GM13977 (cell line): Measurements from ENCODE around the gene RFC5.

ENCODE experiments used
- DNase-seq: peaks from one replicate; pipeline ENCODE4 v3.0.0; 2012; ENCODE audit warnings: low spot score
- in situ Hi-C: fragments of 300-500 bp; cut with MboI; formaldehyde crosslinking; loops from one replicate; pipeline ENCODE4 v1.12.0; 2022; ENCODE audit warnings: low sequenced_read_pairs, low pct_unique_long_range_greater_than_20kb, mixed read lengths, inconsistent platforms; ENCODE audit not compliant: unreplicated experiment
- TF ChIP-seq, protein P1 (sequence below): IDR thresholded peaks from 2 replicates; pipeline ENCODE4 v1.5.1; 2012; ENCODE audit warnings: mild to moderate bottlenecking, control low read depth; ENCODE audit not compliant: insufficient read depth; ENCODE audit errors: extremely low read depth, missing control alignments

RFC5 gene

DNA sequence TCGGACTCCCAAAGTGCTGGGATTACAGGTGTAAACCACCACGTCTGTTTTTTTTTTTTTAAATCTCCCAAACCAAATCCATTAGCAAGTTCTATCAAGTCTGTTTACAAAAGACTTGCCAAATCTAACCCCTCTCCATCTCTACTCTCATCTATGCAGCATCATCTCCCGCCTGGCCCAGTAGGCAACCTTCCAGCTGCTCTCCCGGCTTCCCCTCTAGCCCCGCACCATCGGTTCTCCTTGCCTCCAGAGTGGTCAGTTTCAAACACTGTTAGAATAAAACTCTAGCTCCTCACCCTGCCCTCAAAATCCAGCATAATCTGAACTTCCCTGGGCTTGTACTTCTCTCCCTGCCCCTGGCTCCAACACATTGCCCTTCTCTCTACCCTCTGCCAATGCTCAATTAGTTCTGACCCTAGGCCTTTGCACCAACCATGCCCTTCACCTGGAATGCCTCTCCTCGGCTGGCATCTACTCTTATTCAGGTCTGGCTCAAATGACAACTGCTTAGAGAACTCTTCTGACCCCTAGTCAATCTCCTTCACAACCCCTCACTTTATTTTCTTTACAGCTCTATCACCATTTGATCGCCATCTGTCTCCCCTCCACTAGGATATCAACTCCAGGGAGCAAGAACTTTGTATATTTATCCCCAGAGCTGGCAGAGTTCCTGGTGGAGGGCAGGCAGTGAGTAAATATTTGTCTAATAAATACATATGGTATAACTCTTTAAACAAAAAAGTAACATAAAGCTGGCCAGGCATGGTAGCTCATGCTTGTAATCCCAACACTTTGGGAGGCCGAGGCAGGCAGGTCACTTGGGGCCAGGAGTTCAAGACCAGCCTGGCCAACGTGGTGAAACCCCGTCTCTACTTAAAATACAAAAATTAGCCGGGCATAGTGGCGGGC lies 39.6 kb downstream of the RFC5 start:
- TF ChIP-seq, protein P1, sequence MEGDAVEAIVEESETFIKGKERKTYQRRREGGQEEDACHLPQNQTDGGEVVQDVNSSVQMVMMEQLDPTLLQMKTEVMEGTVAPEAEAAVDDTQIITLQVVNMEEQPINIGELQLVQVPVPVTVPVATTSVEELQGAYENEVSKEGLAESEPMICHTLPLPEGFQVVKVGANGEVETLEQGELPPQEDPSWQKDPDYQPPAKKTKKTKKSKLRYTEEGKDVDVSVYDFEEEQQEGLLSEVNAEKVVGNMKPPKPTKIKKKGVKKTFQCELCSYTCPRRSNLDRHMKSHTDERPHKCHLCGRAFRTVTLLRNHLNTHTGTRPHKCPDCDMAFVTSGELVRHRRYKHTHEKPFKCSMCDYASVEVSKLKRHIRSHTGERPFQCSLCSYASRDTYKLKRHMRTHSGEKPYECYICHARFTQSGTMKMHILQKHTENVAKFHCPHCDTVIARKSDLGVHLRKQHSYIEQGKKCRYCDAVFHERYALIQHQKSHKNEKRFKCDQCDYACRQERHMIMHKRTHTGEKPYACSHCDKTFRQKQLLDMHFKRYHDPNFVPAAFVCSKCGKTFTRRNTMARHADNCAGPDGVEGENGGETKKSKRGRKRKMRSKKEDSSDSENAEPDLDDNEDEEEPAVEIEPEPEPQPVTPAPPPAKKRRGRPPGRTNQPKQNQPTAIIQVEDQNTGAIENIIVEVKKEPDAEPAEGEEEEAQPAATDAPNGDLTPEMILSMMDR = no peak
- in situ Hi-C loops = no loop called here
- no peak for DNase-seq

DNA sequence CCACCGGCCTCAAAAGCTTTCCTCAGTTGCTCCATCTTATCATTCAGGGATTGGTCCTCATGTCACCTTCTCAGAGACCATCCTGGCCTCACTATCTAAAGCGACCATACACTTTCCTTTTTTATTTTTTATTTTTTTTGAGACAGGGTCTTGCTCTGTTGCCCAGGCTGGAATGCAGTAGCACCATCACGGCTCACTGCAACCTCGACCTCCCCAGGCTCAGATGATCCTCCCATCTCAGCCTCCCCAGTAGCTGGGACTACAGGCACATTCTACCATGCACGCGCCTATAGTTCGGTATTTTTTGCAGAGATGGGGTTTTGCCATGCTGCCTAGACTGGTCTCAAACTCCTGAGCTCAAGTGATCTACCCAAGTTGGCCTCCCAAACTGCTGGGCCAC lies 41.7 kb downstream of the RFC5 start:
- TF ChIP-seq, protein P1 = no peak
- DNase-seq = no peak
- in situ Hi-C loops = no loop called here

DNA sequence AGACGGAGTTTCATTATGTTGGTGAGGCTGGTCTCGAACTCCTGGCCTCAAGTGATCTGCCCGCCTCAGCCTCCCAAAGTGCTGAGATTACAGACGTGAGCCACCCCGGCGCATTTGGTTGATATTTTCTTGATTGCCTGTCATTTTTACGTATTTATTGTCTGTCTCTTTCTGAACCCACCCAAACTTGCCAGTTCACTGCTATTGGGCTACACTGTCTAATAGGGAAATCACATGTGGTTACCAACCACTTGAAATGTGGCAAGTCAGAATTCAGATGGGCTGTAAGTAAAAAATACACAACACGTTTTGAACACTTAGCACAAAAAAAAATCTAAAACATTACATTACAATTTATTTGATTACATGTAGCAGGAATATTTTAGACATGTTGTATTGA lies 42.4 kb downstream of the RFC5 start:
- DNase-seq = no peak
- TF ChIP-seq, protein P1 = no peak
- in situ Hi-C loops = no loop called here

DNA sequence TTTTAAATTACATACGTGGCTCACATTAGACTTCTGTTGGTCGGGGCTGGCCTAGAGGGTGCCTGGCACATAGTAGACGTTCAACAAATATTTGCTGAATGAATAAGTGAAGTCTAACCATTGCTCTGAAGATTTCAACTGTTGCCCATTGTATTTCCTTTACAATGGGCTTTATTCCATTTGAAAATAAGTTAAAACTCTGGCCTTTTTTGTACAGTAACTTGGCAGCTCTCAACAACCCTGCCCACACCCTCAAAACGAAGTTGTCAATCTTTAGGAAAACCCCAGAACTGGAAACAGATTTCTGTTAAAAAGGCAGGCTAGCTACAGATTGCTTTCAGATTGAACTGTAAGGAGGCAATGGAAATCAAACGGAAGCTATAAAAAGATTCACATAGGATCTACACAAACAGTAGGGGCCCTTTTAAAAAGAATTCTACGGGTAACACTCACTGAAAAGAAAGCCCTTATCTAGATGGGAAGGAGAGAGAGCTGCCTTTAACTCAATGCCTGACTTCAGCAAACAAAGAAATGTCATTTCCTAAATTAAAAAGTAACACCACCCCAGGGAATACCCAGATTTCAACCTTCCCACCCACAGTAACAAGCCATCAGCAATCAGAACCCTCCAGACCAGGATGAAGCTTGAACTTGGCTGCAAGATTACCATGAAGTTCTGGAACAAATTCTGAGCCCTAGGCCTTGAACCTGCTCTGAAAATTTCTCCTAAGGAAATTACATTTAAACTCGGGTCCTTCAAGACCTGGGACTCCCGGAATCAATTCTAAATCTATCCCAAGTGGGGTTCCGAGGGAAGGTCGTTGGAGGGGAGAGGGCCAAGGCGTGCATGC lies 43.1 kb downstream of the RFC5 start:
- in situ Hi-C loops = no loop called here
- DNase-seq = no peak
- TF ChIP-seq, protein P1 = no peak

DNA sequence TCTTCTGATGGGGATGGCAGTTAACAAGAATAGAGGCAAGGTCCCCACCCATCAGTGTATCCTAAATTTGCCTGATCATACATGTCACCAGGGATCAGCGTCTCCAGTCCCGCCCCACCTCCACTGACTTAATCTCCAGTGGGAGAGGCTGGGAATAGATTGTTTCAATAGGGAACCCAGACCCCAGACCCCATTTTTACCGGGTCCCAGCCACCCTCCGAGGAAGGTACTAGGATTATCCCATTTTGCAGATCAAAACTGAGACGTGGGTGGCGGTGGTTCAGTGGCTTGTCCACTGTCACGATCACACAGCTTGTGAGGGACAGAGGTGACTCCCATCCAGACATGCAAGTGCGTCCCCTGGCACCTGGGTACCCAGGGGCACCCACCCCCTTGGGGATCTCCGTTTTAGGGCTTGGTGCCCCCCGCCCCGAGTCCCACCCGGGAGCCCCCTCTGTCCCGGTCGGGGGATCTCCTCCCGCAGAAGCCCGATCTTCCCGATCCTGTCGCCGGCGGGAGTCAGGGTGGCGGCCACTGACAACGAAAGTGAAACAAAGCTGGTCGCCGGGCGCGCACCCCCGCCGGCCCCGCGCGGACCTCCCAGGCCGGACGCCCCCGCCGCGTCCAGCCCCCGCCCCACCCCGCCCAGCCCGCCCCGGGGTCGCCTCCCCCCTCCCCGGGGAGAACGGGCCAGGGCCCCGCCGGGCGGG lies 44.0 kb downstream of the RFC5 start:
- in situ Hi-C loops = no loop called here
- DNase-seq = no peak
- TF ChIP-seq, protein P1 = no peak
